ENCODE data around the gene TANGO2. TPM values are rescaled to one million over a fixed set of nuclear protein-coding genes. Genes with fewer than 3 reads are reported as not detected.

TANGO2 gene
- total and polyA plus RNA-seq, 2 of the 8 experiments (the other 6 are each of a cell fraction or from before 2014, with no cell fraction given): 10.1 to 18.4 TPM

DNA sequence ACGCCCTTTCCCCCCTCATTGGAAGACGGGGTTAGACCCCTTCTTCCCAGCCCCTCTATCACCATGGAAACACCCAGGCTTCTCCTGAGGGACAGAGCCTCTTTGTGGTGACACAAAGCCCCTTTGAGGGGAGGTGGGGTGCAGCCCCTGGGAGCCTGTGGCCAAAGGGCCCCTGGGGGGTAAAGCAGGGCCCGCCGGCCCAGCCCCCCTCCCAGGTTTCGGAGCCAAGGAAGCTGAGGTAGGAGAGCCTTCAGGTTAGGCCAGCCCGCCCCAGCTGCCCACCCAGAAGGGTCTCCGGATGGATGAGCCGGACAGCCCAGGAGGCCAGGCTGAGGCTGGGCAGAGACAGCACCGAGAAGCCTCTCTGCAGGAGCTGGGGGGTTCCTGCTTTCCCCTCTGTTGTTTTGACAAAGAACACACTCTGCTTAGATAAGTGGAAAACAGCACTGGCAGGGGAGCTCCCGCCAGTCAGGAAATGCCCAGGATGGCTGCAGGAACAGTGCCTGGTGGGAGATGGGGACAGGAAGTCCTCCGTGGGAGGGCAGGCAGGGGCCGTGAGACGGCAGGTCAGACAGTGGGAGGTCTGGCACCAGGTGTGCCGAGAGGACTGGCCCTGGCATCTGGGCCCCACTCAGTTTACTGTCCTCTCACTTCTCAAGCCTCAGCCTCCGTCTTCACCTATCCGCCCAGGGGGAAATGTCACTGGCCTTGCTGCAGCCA, 22.5 kb upstream of the TANGO2 start:
- H2AK5ac ChIP-seq (ENCODE audit: low read depth, low read length): no peak overlapping the region
- H2BK20ac ChIP-seq (ENCODE audit: low read length): no peak overlapping the region
- H3K79me2 ChIP-seq (ENCODE audit: control insufficient read depth in 1 of 2, insufficient read depth in 2 of 2, low read length in 2 of 2): no peaks in the 10 kb centered on the region
- no peak overlapping the region; the same call in 1 of the 2 replicates for H2BK15ac ChIP-seq (ENCODE audit: low read length)
- peaks cover 3% of the 10 kb centered on the region for H3K79me1 ChIP-seq (ENCODE audit: low read depth, low read length)
- FAIRE-seq (no peak), DNase-seq (ENCODE audit: low read depth in 1 of 2, low spot score in 2 of 2) (no peak)
- no peak overlapping the region; a peak in 1 of 8 replicates for H3K4me3 ChIP-seq (ENCODE audit: extremely low read depth in 1 of 4, insufficient read depth in 2 of 4, low read depth in 3 of 4, low read length in 4 of 4)
- H3K9me3 ChIP-seq (ENCODE audit: insufficient read depth in 2 of 2, low read depth in 1 of 2, low read length in 1 of 2): no peaks in the 10 kb centered on the region
- H3K4ac ChIP-seq (replicated peaks; ENCODE audit: insufficient read length, low read depth, low read length): no peak overlapping the region
- no peaks in the 10 kb centered on the region for H3K36me3 ChIP-seq (ENCODE audit: control insufficient read depth in 2 of 4, insufficient read depth in 4 of 4, low read length in 3 of 4)
- no peak overlapping the region for H3K56ac ChIP-seq (replicated peaks; ENCODE audit: insufficient read length, low read depth, low read length)
- H3K18ac ChIP-seq (ENCODE audit: extremely low read depth, low read length): no peak overlapping the region
- ChIA-PET POLR2A (ENCODE audit: partially characterized antibody) (interaction anchor here (1.1 kb wide), 1 partner anchor 25 kb away, joined by 3 read pairs; no protein-coding TSS in a partner anchor), CTCF (ENCODE audit: partially characterized antibody) (interaction anchor here (0.7 to 4.3 kb wide), 3 partner anchors 15 to 35 kb away, joined by 3 to 25 read pairs (median 4); no protein-coding TSS in a partner anchor)
- H4K20me1 ChIP-seq (replicated peaks in 1 of 2; ENCODE audit: control insufficient read depth in 1 of 2, insufficient read depth in 2 of 2, low read length in 2 of 2): peaks cover 0 to 2% of the 10 kb centered on the region in 2 experiments
- H2BK120ac ChIP-seq (replicated peaks; ENCODE audit: low read depth, low read length): no peak overlapping the region
- WGBS, 2 experiments (ENCODE audit: extremely low coverage in 1 of 2, insufficient coverage in 1 of 2, insufficient read length in 1 of 2, insufficient replicate concordance in 2 of 2, low coverage in 1 of 2, low lambda C conversion rate in 2 of 2, missing lambda C conversion rate in 1 of 2): 79% methylated on average over 13 of the region's 16 CpGs; no CpG with 5 or more reads in 1 of the 2 experiments
- no peak overlapping the region for H3K27ac ChIP-seq (ENCODE audit: low read depth, low read length)
- H3K23ac ChIP-seq (ENCODE audit: insufficient read length): no peak overlapping the region
- H4K91ac ChIP-seq (replicated peaks; ENCODE audit: insufficient read length, low read length): peak overlapping the region; percentile 72
- H3K4me2 ChIP-seq (ENCODE audit: insufficient read depth in 1 of 2, low read depth in 2 of 2, low read length in 2 of 2): peak overlapping the region in 1 of 2 experiments; percentile 8; a peak in 1 of 4 replicates
- no peak overlapping the region for H2AFZ ChIP-seq (ENCODE audit: low read length)
- H3K4me1 ChIP-seq (replicated peaks in 1 of 4; ENCODE audit: control insufficient read depth in 3 of 4, insufficient read depth in 4 of 4, low read length in 3 of 4): peaks cover 4 to 31% (median 18%) of the 10 kb centered on the region in 4 experiments
- 0 out of 2 replicates have a peak overlapping the region, but pooled peaks have one; percentile 35 for H2BK5ac ChIP-seq (ENCODE audit: low read depth, low read length)
- H3K27me3 ChIP-seq (replicated peaks in 1 of 4; ENCODE audit: control insufficient read depth in 3 of 4, extremely low read depth in 1 of 4, insufficient read depth in 3 of 4, low read length in 3 of 4): no peaks in the 10 kb centered on the region
- peak overlapping the region; percentile 45; the same call in 1 of the 2 replicates for H2BK12ac ChIP-seq (ENCODE audit: low read depth, low read length)
- H3K14ac ChIP-seq (ENCODE audit: insufficient read length): no peak overlapping the region
- H3K23me2 ChIP-seq (ENCODE audit: low read depth, low read length): peaks cover 6% of the 10 kb centered on the region; the same call in 1 of the 2 replicates
- no peak overlapping the region for H4K5ac ChIP-seq (ENCODE audit: insufficient read length, low read depth, low read length)
- H3K9ac ChIP-seq (replicated peaks in 1 of 4; ENCODE audit: extremely low read depth in 1 of 4, low read depth in 3 of 4, low read length in 3 of 4): no peak overlapping the region
- no peak overlapping the region for H4K8ac ChIP-seq (ENCODE audit: extremely low read depth, insufficient read depth, low read length)
- TF ChIP-seq TEAD4 (IDR thresholded peaks at IDR 0.05; ENCODE audit: low read depth, low read length) (no peak), SIRT6 (IDR thresholded peaks at IDR 0.05; ENCODE audit: low read length) (no peak), NANOG (IDR thresholded peaks at IDR 0.05; ENCODE audit: insufficient read depth, low read depth, low read length, poor library complexity, severe bottlenecking) (no peak), MAFK (IDR thresholded peaks at IDR 0.05; ENCODE audit: low read depth, low read length) (no peak)

All from H1 (cell line).